Uterus (tissue), 2 donors: Measurements from ENCODE around the gene NT5C3A.
"Not testable (repeated sequence)": the region's sequence is repeated elsewhere in the genome, so short reads cannot be mapped to it uniquely, and the experiment has no call there.

Experiments
- CTCF ChIP-seq, 4 experiments: fragments of 200-600 bp in 2 of 4; fragments of 450-650 bp in 2 of 4; sonication (generic) in 2 of 4; IDR thresholded peaks; one replicate each; pipeline ENCODE4 v1.5.1; 2016 to 2019; ENCODE audit warnings: antibody characterized with exemption in 4 of 4, mild to moderate bottlenecking in 2 of 4, moderate library complexity in 1 of 4
- POLR2A ChIP-seq, 2 donors: fragments of 450-650 bp; IDR thresholded peaks; one replicate each; pipeline ENCODE4 v1.6.1; 2016; ENCODE audit warnings: antibody characterized with exemption in 2 of 2, mild to moderate bottlenecking in 1 of 2, moderate library complexity in 1 of 2

GRCh38 chr7:32988148-32988547, 74.4 kb downstream of the NT5C3A start:
- TF ChIP-seq CTCF, POLR2A (IDR thresholded peaks at IDR 0.05): not testable (repeated sequence)
